Activated CD8-positive, alpha-beta memory T cell treated with anti-CD3 and anti-CD28 coated beads for 1 hour (primary cell): ENCODE measurements around the gene SLC9C1.

Experiments
- DNase-seq, 2 donors: peaks; one replicate each; pipeline ENCODE4 v3.0.0-alpha.2; 2020; ENCODE audit warnings: low read depth in 1 of 2; ENCODE audit errors: extremely low read depth in 1 of 2

The SLC9C1 gene

DNA sequence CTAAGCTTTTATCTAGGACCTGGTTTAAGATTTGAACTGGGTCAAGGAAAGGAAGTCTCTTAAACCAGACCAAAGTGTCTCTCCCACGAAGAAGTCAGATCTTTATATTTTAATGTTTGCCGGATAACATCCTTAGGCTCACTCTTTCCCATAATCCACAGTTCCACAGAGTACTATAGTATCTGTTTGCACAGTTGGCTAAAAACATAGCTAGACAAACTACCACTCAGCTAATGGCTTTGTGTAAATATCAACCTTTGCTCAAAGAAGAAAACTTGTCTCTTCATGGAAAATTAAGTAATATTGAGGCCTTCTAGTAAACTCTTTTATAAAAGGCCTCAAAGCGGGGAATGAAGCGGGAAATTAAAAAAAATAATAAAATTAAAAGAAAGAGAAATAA lies 13.5 kb upstream of the SLC9C1 start:
- DNase-seq, result no peak

GRCh38 chr3:112306825-112307224 lies 12.8 kb upstream of the SLC9C1 start:
- no peak for DNase-seq

- DNase-seq, result no peak
These were observed 10.6 kb upstream of the SLC9C1 start for GRCh38 chr3:112304611-112305010.

DNA sequence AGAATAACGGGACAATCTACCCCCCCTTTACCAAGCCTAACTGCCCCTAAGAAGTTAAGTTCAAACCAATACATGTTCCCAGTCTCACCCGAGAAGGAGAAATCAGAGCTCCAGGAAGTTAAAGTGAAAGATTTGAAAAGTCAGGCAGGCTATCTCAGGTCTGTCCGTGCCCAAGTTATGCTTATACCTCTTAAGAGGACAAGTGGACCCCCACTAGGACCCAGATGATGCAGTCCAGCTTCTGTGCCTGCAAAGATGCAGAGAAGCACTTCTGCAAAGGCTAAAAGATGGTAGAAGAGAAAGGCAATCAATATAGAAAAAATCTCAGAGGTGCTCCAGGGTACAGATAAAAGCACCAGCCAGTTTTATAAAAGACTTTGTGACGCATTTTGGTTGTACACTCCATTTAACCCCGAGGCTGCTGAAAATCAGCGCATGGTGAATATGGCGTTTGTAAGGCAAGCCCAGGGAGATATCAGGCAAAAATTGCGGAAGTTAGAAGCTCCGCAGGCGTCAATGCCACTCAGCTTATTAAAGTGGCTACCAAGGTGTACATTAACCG lies 9.8 kb upstream of the SLC9C1 start:
- no peak for DNase-seq

DNA sequence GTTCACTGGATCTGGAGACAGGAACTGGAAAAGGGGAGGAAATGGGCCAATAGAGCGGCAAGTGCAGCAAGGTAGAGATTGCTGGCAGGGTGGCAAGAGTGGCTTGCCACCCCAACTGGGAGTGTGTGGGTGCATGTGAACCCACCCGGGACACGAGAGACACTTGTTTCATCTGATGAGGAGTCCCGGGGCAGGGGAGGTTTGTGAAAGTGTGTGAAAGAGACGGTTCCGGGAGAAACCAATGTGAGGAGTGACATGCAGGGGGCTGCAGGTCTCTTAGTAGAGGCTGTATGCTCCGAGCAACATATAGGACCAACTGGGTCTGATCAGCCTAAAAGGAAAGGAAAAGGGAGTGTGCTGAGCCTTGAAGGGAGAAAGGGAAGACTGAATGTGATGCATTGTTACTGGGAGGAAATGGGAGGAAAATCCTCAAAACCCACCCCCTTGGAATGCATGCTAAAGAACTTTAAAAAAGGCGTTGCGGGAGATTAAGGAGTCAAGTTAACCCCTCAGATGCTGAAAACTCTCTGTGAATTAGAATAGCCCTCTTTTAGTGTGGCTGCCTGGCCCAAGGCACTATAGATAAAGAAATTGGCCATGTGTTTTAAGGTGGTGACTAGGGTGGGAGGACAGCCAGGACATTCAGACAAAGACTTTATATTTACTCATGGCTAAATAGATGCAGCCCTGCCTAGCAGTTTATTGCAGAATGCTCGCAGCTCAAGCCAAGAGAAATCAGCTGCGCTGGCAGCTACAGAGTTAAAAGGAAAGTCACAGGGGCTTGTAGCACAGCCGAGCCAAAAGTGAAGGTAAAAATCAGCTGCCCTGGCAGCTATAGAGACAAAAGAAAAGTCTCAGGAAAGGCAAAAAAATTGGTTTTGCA lies 9.1 kb upstream of the SLC9C1 start:
- no peak for DNase-seq

GRCh38 chr3:112302150-112302830 lies 8.3 kb upstream of the SLC9C1 start:
- no peak for DNase-seq

GRCh38 chr3:112298781-112299180 lies 4.8 kb upstream of the SLC9C1 start:
- DNase-seq, result no peak

DNA sequence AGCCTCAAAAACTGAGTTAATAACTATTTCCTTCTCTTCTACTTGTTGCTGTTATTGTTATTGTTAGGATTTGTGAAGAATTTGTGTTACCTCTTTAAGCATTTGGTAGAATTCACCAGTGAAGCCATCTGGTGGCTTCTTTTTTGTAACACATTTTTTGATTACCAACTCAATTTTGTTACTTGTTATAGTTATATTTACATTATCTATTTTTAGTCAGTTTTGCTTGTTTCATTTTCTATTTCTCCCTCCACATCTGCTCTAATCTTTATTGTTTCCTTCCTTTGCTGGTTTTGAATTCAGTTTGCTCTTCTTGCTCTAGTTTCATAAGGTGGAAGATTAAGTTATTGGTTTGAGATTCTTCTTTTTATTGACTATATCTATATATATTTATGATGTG lies 3.7 kb upstream of the SLC9C1 start:
- DNase-seq, result no peak

- no peak for DNase-seq
These were observed 5.0 kb downstream of the SLC9C1 start for GRCh38 chr3:112289011-112289410.

- DNase-seq, result no peak
These were observed 13.8 kb downstream of the SLC9C1 start for GRCh38 chr3:112280266-112280665.

- DNase-seq, result no peak
These were observed 20.5 kb downstream of the SLC9C1 start for GRCh38 chr3:112273536-112273935.

GRCh38 chr3:112261742-112262141 lies 32.3 kb downstream of the SLC9C1 start:
- no peak for DNase-seq

DNA sequence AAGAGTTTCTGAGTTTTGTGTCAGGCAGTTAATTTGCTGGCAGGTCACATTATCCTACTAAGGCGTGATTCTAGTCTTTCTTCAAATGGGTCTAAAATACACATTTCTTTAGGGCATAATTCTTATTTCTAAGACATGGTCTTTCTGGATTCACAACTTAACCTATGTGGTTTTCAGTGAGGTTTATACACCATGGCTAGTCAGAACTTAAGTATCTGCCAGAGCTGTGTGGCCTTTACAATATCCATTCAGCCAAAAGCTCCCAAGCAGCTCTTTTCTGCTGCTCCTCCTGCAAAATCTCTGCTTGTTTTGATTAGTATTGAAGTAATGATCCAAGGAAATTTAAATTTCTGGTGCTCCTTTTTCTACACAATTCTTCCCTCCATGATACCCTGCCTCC lies 33.5 kb downstream of the SLC9C1 start:
- DNase-seq, result no peak

DNA sequence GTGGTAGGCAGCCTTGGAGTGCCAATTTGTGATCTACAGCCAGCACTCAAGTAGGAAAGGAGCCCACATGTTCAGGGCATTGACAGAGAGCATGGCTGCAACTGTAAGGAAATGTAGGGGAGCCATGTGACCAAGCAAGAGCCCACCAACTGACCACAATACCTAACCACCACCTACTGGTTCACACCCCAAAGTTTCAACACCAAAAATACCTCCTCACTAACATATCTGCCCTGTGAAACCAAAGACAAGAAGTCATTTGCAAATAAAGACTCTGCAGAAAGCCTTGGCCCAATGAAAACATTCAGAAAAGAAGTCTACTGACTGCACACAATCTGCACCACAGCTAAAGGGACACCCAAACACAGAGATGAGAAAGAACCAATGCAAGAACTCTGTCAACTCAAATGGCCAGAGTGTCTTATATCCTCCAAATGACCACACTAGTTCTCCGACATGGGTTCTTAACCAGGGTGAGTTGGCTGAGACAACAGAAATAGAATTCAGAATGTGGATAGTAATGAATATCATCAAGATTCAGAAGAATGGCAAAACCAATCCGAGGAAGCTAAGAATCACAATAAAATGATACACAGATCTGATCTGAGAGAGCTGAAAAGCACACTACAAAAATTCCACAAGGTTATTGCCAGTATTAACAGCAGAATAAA lies 40.6 kb downstream of the SLC9C1 start:
- no peak for DNase-seq

DNA sequence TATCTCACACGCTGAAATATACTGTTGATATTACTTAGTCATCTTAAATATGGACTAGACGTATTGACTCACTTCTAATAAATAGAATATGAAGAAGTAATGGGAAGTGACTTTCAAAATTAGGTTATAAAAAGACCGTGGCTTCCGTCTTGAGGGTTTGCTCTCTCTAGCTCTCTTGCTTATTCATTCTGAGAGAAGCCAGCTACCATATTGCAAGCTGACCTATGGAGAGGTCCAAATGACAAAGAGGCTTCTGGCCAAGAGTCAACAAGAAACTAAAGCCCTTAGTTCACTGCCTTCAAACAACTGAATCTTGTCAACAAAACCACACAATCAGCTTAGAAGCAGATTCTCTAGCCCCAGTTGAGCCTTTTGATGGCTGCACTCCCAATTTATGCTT lies 46.1 kb downstream of the SLC9C1 start:
- DNase-seq, result no peak

DNA sequence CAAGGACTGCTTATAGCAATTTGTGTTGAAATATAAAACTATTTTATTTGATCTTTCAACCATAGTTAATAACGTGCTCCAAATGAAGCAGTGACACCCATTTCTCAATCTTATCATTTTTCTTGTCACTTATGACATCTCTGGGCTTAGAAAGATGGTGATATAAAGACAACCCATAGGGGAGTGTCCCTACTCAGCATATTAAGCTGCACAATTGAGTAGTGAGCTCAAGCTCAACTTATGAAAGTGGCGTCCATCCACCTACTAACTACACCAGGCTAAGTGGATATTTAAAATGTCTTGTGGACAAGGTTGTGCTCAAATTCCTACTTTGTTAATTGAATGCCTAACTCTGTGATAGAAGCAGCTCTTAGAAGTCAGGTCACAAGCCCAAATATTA lies 46.7 kb downstream of the SLC9C1 start:
- no peak for DNase-seq

- no peak for DNase-seq
These were observed 60.9 kb downstream of the SLC9C1 start for GRCh38 chr3:112233083-112233482.

- DNase-seq, result no peak
These were observed 62.3 kb downstream of the SLC9C1 start for GRCh38 chr3:112231727-112232126.

DNA sequence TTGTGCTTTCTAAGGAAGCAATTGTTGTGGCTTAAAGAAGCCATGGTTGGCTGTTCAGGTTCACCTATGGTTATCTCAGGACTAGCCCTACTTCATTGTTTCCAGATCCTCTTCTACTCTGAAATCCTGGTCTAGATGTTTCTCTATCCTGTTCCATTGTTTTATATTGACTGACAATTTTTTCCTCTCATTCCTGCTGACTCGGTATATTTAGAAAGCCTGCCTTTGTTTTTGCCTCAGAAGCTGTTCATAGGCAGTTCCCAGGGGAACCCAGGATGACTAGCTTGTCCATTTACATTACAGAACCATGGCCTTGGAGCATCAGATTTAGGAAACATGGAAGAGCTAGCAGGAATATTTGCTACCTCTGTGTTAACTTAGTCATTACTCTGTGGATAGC lies 64.0 kb downstream of the SLC9C1 start:
- DNase-seq, result no peak

DNA sequence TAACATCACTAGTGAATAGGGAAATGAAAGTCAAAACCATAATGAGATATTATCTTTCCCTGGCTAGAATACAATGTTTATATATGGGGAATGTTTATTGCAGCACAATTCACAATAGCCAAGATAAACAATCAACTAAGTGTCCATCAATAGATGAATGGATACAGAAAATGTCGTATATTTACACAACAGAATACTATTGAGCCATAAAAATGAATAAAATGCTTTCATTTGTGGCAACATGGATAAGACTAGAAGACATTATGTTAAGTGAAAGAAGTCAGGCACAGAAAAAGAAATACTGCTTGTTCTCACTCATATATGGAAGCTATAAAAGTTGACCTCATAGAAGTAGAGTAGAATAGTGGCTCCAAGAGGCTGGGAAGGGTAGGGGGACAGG lies 65.2 kb downstream of the SLC9C1 start:
- DNase-seq, result no peak

- DNase-seq, result no peak
These were observed 93.7 kb downstream of the SLC9C1 start for GRCh38 chr3:112200317-112200666.
